AG08395 (cell line): ENCODE data around the gene PER1.

Experiments used
- DNase-seq: peaks from one replicate; pipeline ENCODE4 v3.0.0; 2012; ENCODE audit warnings: mixed read lengths, low spot score

PER1 gene

GRCh38 chr17:8138672-8139371, 13.4 kb downstream of the PER1 start:
- peak; percentile 93 for DNase-seq

DNA sequence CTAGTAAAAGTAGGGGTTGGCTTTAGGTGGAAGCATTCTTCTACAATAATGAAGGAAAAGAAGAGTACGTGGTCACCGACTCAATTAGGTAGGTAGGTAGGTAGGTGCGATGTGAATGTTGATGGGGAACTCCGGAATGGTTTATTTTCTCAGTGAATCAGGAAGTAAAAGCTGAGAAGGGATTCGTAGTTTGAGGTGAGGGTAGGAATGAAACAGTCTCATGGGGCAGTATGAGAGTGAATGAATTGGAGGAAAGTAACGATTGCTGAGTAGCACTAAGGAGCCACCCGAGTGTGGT, 13.9 kb downstream of the PER1 start:
- DNase-seq: no peak

DNA sequence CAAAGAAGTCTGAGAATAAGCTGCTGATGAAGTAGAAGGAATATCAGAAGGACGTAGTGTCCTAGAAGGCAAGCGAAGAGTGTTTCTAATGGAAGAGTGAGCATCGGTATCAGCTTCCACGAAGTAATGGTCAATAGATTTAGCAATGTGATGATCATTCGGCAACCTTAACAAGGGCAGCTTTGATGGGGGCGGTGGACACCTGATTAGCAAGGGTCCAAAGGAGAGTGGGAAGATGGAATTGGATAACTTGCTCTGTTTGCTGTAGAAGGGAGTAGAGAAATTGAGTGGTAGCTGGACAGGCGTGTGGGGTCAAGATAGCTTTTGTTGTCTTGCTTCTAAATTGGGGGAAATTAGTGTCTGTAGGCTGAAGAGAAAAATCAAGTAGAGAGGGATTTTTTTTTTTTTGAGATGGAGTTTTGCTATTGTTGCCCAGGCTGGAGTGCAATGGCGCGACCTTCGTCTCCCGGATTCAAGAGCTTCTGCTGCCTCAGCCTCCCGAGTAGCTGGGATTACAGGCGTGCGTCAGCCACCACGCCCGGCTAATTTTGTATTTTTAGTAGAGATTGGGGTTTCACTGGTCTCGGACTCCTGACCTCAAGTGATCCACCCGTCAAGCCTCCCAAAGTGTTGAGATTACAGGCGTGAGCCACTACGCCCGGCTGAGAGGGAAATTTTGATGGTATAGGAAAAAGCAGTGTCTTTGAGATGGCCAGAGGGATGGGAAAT, 14.4 kb downstream of the PER1 start:
- DNase-seq: no peak

DNA sequence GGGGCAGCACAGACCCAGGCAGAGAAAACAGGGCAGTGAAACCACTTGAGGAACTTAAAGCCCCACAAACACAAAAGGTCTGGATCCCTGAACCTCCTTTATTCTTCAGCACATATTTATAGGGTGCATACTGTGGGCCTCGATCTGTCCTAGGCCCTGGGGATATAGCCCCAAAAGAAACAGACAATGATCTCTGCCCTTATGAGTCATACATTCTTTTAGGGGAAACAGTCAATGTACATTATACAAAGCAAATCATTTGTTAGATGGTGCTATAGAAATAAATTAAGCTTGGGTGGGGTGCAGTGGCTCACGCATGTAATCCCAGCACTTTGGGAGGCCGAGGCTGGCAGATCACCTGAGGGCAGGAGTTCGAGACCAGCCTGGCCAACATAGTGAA, 18.3 kb downstream of the PER1 start:
- no peak for DNase-seq

DNA sequence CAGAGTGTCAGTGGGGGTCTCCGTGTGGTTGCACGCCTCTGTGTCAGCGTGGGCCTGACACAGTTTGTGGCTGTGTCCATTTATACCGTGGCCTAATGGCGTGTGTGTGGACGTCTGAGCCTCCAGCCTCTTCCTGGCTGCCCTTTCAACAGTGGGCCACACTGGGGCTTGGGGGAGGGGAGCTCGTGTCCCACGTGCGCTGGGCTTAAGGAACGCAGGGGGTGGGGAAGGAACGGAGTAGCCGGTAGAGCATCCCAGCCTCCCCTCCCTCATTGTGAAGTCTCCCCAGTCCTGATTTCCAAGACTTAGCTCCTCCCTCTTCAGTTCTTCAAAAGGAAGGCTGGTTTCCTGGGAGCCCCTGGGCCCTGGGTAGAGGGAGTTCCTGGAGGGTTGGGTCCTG, 18.8 kb downstream of the PER1 start:
- no peak for DNase-seq

- DNase-seq: no peak
These were observed 20.3 kb downstream of the PER1 start for GRCh38 chr17:8131844-8132441.

DNA sequence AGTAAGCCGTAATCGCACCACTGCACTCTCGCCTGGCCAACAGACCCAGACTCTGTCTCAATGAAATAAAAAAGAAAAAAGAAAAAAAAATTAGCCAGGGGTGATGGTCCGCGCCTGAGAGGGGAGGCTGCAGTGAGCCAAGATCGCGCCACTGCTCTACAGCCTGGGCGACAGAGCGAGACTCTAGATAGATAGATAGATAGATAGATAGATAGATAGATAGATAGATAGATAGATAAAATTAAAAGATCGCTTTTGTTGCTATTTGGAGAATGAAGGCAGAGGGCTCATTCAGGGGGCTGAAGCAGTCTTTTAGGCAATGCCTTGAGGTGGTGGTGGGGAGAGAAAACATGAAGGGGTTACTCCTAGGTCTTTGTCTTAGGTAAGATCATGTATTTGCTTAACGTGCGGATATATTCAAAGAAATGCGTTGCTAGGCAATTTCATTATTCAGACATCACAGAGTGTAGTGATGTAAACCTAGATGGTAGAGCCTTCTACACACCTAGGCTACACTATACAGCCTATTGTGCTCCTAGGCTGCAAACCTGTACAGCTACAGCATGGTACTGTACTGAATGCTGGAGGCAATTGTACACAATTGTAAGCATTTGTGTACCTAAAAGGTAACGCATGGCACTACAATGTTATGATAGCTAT, 23.9 kb downstream of the PER1 start:
- no peak for DNase-seq

DNA sequence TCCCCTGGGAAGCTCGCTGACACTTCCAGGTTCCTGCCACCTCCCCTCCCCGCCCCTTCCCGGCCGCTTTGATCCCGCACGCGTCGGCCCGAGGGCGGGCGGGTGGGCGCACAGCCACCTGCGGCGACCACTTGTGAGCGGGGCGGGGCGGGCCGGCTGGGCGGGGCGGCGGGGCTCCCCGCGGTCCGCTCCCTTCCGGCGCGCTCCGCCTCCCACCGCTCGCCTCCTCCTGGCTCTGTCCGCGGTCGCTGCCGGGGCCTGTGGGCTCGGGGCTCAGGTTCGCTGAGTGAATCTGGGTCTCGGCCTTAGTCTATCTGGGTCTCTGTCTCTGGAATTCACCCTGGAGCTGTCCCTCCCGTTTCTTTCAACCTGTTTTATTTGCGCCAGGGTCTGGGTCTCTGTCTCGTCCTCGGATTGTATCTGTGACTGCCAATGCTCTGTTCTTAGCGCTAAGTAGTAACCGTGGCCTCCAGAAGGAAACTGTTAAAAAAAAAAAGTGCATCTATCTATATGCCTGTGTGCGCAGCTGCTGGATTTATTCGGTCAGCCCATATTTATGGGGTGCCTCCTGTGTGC, 25.6 kb downstream of the PER1 start:
- DNase-seq: no peak

- no peak for DNase-seq
These were observed 26.2 kb downstream of the PER1 start for GRCh38 chr17:8125947-8126490.

GRCh38 chr17:8125154-8125946, 26.9 kb downstream of the PER1 start:
- peak; percentile 64 for DNase-seq

- no peak for DNase-seq
These were observed 27.7 kb downstream of the PER1 start for GRCh38 chr17:8124350-8125153.

DNA sequence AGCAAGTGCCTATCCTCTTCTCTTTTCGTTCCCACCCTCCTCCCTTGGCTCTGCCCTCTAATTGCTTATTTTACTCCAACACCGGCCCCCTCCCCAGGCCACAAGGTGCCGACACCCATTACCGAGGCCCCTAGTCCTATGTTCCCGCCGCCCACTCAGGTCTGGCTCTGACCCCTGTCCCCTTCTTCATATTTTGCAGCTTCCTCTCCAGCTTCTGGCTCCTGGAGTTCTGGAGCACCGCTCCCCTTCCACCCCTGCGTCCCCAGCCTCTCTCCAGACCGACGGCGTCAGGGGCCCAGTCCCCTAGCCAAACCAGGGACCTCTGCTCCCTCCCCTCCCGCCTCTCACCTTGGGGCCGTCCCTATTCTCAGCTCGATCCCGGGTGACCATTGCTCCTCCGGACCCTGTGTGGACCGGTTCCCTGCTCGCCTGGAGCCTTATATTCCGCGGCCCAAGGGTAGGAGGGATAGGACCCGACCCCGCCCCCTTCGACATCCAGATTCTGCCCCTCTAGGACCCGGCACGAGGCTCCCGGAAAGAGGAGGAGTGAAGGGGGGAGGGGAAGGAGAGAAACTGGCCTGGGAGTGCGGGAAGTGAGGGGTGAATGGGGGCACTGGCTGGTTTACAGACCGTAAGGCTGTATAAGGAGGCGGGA, 28.4 kb downstream of the PER1 start, which contains the start of gene HES7:
HES7 (minus strand) TSS at position 412 of the 655 bp plus-strand sequence; CDS start at position 390, 22 bp downstream.
- DNase-seq: no peak

DNA sequence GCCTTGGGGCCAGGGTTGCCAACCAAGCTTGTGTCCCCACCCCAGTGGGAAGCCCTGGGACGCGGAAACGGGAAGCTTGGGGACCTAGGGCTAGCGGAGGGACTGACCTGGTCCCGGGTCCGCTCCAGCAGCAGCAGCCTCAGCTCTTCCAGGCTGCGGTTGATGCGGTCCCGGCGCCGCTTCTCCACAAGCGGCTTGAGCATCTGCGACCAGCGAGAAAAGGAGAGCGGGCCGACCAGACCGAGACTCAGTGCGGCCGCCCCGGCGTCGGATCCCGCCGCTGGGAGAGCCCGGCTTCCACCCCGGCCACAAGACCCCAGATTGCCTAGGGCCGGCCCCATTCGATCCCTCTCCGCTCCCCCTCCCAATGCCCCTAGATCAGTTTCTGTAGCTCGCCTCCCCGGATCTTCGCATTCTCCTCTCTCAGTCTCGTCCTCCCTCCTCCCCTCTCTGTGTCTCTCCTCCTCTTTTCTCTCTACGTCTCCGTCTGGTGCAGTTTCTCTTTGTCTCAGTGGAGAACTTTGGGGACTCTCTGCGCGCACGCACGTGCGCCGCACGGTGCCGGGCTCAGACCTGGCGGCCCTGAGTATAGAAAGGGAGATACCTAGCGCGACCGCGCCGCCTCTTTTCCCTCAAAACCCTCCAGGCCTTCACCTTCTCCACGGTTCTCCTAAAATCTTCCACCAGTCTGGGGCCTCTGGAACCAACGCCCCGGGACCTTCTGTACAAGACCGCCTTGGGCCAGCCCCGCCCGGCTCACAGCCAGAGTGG, 29.1 kb downstream of the PER1 start:
- DNase-seq: no peak

GRCh38 chr17:8122422-8122923, 29.7 kb downstream of the PER1 start:
- DNase-seq: peak; percentile 54

- peak; percentile 38 for DNase-seq
These were observed 30.4 kb downstream of the PER1 start for GRCh38 chr17:8121681-8122421.

DNA sequence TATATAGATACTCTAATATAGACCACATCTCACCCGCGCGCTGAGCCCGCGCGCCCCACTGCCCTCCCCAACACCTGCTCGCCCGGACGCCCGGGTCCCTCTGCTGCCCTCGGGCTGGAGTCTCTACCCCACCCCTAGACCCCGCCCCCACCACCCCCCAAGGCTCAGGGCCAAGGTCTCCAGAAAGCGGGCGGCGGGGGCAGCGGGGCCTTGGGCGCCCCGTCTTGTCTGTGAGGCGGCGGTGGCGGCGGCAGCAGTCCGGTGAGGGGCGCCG, 30.9 kb downstream of the PER1 start:
- no peak for DNase-seq

- peak; percentile 57 for DNase-seq
These were observed 31.4 kb downstream of the PER1 start for GRCh38 chr17:8120520-8121406.
